H9 (cell line): ENCODE results near the gene PTPRK. TPM values are rescaled to one million over a fixed set of nuclear protein-coding genes. Genes with fewer than 3 reads are reported as not detected.

Experiments
- DNase-seq: peaks from one replicate; pipeline ENCODE4 v3.0.0-alpha.2; 2017
- H2AFZ ChIP-seq: one replicate; pipeline ENCODE4 v1.6.1; 2013; ENCODE audit warnings: mild to moderate bottlenecking, low read length, control low read depth, moderate library complexity
- H2AK5ac ChIP-seq: 2 replicates; pipeline ENCODE4 v1.6.1; 2013; ENCODE audit warnings: low read length, control low read depth, mixed read lengths; ENCODE audit not compliant: insufficient read length
- H2BK120ac ChIP-seq: one replicate; pipeline ENCODE4 v1.6.1; 2013; ENCODE audit warnings: low read depth, mild to moderate bottlenecking, low read length, control low read depth, inconsistent platforms; ENCODE audit not compliant: poor library complexity, severe bottlenecking
- H2BK12ac ChIP-seq: 2 replicates; pipeline ENCODE4 v1.6.1; 2013; ENCODE audit warnings: low read length, control low read depth, mixed read lengths, low read depth; ENCODE audit not compliant: insufficient read length
- H2BK15ac ChIP-seq: 2 replicates; pipeline ENCODE4 v1.6.1; 2013; ENCODE audit warnings: low read depth, low read length, control low read depth
- H2BK20ac ChIP-seq: one replicate; pipeline ENCODE4 v1.6.1; 2013; ENCODE audit warnings: low read depth, mild to moderate bottlenecking, low read length, control low read depth, inconsistent platforms; ENCODE audit not compliant: poor library complexity, severe bottlenecking
- H2BK5ac ChIP-seq: 2 replicates; pipeline ENCODE4 v1.6.1; 2013; ENCODE audit warnings: low read length, control low read depth, mixed read lengths; ENCODE audit not compliant: insufficient read length
- H3K14ac ChIP-seq: 2 replicates; pipeline ENCODE4 v1.6.1; 2013; ENCODE audit warnings: low read length, control low read depth; ENCODE audit not compliant: insufficient read depth
- H3K18ac ChIP-seq: 2 replicates; pipeline ENCODE4 v1.6.1; 2013; ENCODE audit warnings: low read depth, mild to moderate bottlenecking, mixed read lengths, low read length, control low read depth; ENCODE audit not compliant: insufficient read length
- H3K23ac ChIP-seq: 2 replicates; pipeline ENCODE4 v1.6.1; 2013; ENCODE audit warnings: low read length, control low read depth, mixed read lengths, low read depth; ENCODE audit not compliant: insufficient read length
- H3K23me2 ChIP-seq: 2 replicates; pipeline ENCODE4 v1.6.1; 2013; ENCODE audit warnings: low read depth, mild to moderate bottlenecking, mixed read lengths, low read length, control low read depth; ENCODE audit not compliant: insufficient read length, poor library complexity, severe bottlenecking
- H3K27ac ChIP-seq: 2 replicates; pipeline ENCODE4 v1.5.1; 2013; ENCODE audit warnings: low read length, control low read depth, mixed read lengths, low read depth; ENCODE audit not compliant: insufficient read length
- H3K27me3 ChIP-seq: 2 replicates; pipeline ENCODE4 v1.6.1; 2013; ENCODE audit warnings: low read length, control low read depth, inconsistent platforms; ENCODE audit not compliant: insufficient read depth
- H3K4ac ChIP-seq: 2 replicates; pipeline ENCODE4 v1.6.1; 2013; ENCODE audit warnings: low read depth, mild to moderate bottlenecking, control low read depth, inconsistent platforms, low read length, moderate library complexity
- H3K4me1 ChIP-seq: 2 replicates; pipeline ENCODE4 v1.6.1; 2013; ENCODE audit warnings: low read length, control low read depth, inconsistent platforms; ENCODE audit not compliant: insufficient read depth
- H3K4me2 ChIP-seq: 2 replicates; pipeline ENCODE4 v1.6.1; 2013; ENCODE audit warnings: low read length, control low read depth, mixed read lengths; ENCODE audit not compliant: insufficient read length, insufficient read depth
- H3K56ac ChIP-seq: 2 replicates; pipeline ENCODE4 v1.6.1; 2013; ENCODE audit warnings: low read depth, mild to moderate bottlenecking, mixed read lengths, low read length, control low read depth; ENCODE audit not compliant: insufficient read length
- H3K79me1 ChIP-seq: 2 replicates; pipeline ENCODE4 v1.6.1; 2013; ENCODE audit warnings: low read depth, mild to moderate bottlenecking, moderate library complexity, low read length, control low read depth, inconsistent platforms; ENCODE audit not compliant: insufficient read depth, poor library complexity, severe bottlenecking
- H3K79me2 ChIP-seq: 2 replicates; pipeline ENCODE4 v1.6.1; 2013; ENCODE audit warnings: low read length, control low read depth, inconsistent platforms; ENCODE audit not compliant: insufficient read depth
- H3K9ac ChIP-seq: 2 replicates; pipeline ENCODE4 v1.6.1; 2013; ENCODE audit warnings: low read length, control low read depth, mixed read lengths; ENCODE audit not compliant: insufficient read length; ENCODE audit errors: extremely low read depth
- H3K9me3 ChIP-seq: one replicate; pipeline ENCODE4 v1.6.1; 2013; ENCODE audit warnings: low read depth, low read length, inconsistent platforms; ENCODE audit not compliant: control insufficient read depth
- H3T11ph ChIP-seq: one replicate; pipeline ENCODE4 v1.6.1; 2013; ENCODE audit warnings: mild to moderate bottlenecking, low read length, control low read depth, inconsistent platforms
- H4K20me1 ChIP-seq: one replicate; pipeline ENCODE4 v1.6.1; 2013; ENCODE audit not compliant: control insufficient read depth, insufficient read length, insufficient read depth
- H4K5ac ChIP-seq: 2 replicates; pipeline ENCODE4 v1.6.1; 2013; ENCODE audit warnings: low read depth, mild to moderate bottlenecking, mixed read lengths, low read length, control low read depth; ENCODE audit not compliant: insufficient read length
- H4K8ac ChIP-seq: replicated peaks from 2 replicates; pipeline ENCODE4 v1.6.1; 2013; ENCODE audit warnings: low read length, control low read depth, mixed read lengths, low read depth; ENCODE audit not compliant: insufficient read length
- H4K91ac ChIP-seq: 2 replicates; pipeline ENCODE4 v1.6.1; 2013; ENCODE audit warnings: low read depth, mild to moderate bottlenecking, moderate library complexity, mixed read lengths, low read length, control low read depth; ENCODE audit not compliant: insufficient read length
- H3K27ac Mint-ChIP-seq, 3 experiments: 2 replicates in 2 of 3; 3 replicates in 1 of 3; pipeline ENCODE4 v1.8.0; 2020 to 2021; ENCODE audit warnings: mixed read lengths in 3 of 3, mild to moderate bottlenecking in 1 of 3, moderate library complexity in 1 of 3
- H3K27me3 Mint-ChIP-seq: 2 replicates; pipeline ENCODE4 v1.8.0; 2021; ENCODE audit warnings: low read depth, mild to moderate bottlenecking, moderate library complexity, mixed read lengths
- H3K36me3 Mint-ChIP-seq, 3 experiments: 2 replicates in 2 of 3; 3 replicates in 1 of 3; pipeline ENCODE4 v1.8.0; 2020 to 2021; ENCODE audit warnings: low read depth in 3 of 3, mixed read lengths in 3 of 3; ENCODE audit not compliant: insufficient read depth in 1 of 3
- H3K4me1 Mint-ChIP-seq, 2 experiments: 2 replicates each; pipeline ENCODE4 v1.8.0; 2020; ENCODE audit warnings: mixed read lengths in 2 of 2
- H3K4me3 Mint-ChIP-seq, 2 experiments: 2 replicates in 1 of 2; 3 replicates in 1 of 2; pipeline ENCODE4 v1.8.0; 2020 to 2021; ENCODE audit warnings: mild to moderate bottlenecking in 2 of 2, mixed read lengths in 2 of 2, moderate library complexity in 1 of 2
- H3K9me3 Mint-ChIP-seq, 2 experiments: 2 replicates in 1 of 2; 3 replicates in 1 of 2; pipeline ENCODE4 v1.8.0; 2020; ENCODE audit warnings: mild to moderate bottlenecking in 2 of 2, mixed read lengths in 2 of 2, moderate library complexity in 1 of 2
- WGBS: extraction: QIAGEN DNeasy Blood & Tissue Kit; methylation state at CpG from one replicate; pipeline ENCODE4 v1.1.7; 2013; ENCODE audit warnings: missing lambda C conversion rate, low lambda C conversion rate, mixed read lengths; ENCODE audit not compliant: insufficient read length; ENCODE audit errors: extremely low coverage; 5-methylcytosine and 5-hydroxymethylcytosine counted together
- total RNA-seq: library from RNA; stranded (reverse); gene quantifications from 2 replicates; pipeline ENCODE4 v1.2.1, GENCODE V29; 2021
- TF ChIP-seq, protein P1 (sequence below): fragments of 200-600 bp; sonication (generic); conservative IDR thresholded peaks from 3 replicates; pipeline ENCODE4 v1.8.0; 2021; ENCODE audit warnings: antibody characterized with exemption, mild to moderate bottlenecking

PTPRK gene
- total RNA-seq, 1 experiment from 2014 or later = 47.9 TPM

DNA sequence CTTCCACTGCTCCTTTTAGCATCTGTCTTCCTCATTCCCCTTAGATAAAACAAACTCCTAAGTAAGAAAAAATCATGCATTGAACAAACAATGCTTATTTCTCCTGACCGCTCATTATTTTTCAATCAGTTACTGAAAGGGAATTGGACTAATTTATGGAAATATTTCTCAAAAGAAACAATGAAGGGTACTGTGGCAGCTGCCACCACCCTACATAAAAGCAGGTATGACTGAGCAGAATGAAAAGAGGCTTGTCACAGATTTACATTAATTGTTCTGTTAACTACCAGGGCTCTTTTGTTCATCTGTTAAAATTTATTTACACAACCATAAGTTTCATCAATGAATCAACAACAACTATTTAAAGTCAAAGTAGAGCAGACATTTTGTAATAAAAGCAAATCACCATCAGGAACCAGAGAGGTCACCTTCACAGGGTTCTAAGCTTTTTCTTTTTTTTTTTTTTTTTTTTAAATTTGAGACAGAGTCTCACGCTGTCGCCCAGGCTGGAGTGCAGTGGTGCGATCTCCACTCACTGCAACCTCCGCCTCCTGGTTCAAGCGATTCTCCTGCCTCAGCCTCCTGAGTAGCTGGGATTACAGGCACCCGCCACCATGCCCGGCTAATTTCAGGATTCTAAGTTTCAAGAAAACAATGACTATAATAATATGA lies 204.0 kb downstream of the PTPRK start:
- no peak overlapping the region for H2BK120ac ChIP-seq

More for the DNA sequence above, 204.0 kb downstream of the PTPRK start:
- no peak overlapping the region for H3K4ac ChIP-seq
- H2BK20ac ChIP-seq = no peak overlapping the region
- H4K91ac ChIP-seq = no peak overlapping the region
- H3K9me3 ChIP-seq = no peaks in the 10 kb centered on the region
- H3K27ac ChIP-seq = no peak overlapping the region
- H3K56ac ChIP-seq = no peak overlapping the region
- H3K23ac ChIP-seq = no peak overlapping the region
- no peak overlapping the region for H3K14ac ChIP-seq
- no peak overlapping the region for H4K8ac ChIP-seq
- TF ChIP-seq, protein P1, sequence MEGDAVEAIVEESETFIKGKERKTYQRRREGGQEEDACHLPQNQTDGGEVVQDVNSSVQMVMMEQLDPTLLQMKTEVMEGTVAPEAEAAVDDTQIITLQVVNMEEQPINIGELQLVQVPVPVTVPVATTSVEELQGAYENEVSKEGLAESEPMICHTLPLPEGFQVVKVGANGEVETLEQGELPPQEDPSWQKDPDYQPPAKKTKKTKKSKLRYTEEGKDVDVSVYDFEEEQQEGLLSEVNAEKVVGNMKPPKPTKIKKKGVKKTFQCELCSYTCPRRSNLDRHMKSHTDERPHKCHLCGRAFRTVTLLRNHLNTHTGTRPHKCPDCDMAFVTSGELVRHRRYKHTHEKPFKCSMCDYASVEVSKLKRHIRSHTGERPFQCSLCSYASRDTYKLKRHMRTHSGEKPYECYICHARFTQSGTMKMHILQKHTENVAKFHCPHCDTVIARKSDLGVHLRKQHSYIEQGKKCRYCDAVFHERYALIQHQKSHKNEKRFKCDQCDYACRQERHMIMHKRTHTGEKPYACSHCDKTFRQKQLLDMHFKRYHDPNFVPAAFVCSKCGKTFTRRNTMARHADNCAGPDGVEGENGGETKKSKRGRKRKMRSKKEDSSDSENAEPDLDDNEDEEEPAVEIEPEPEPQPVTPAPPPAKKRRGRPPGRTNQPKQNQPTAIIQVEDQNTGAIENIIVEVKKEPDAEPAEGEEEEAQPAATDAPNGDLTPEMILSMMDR = no peak
- Mint-ChIP-seq H3K9me3 (no peaks in the 10 kb centered on the region), H3K36me3 (no peaks in the 10 kb centered on the region; a peak in 1 of 7 replicates), H3K27ac (peak overlapping the region; percentile 67 to 84 (median 81); a peak in 5 of 7 replicates), H3K4me1 (peaks cover 64 to 69% of the 10 kb centered on the region in 2 experiments), H3K27me3 (no peaks in the 10 kb centered on the region), H3K4me3 (no peak overlapping the region)
- H3K23me2 ChIP-seq = no peaks in the 10 kb centered on the region
- no peaks in the 10 kb centered on the region for H3K79me1 ChIP-seq
- no peak overlapping the region for H2BK5ac ChIP-seq
- H2BK12ac ChIP-seq = no peak overlapping the region
- H4K5ac ChIP-seq = no peak overlapping the region
- no peak overlapping the region for H2AFZ ChIP-seq
- no peak overlapping the region for H3T11ph ChIP-seq
- peaks cover 2% of the 10 kb centered on the region; the same call in 1 of the 2 replicates for H3K4me1 ChIP-seq
- no peaks in the 10 kb centered on the region for H4K20me1 ChIP-seq
- H3K27me3 ChIP-seq = no peaks in the 10 kb centered on the region
- no peak overlapping the region for H3K4me2 ChIP-seq
- no peaks in the 10 kb centered on the region for H3K79me2 ChIP-seq
- no peak overlapping the region for H3K9ac ChIP-seq
- no peak for DNase-seq
- H3K18ac ChIP-seq = no peak overlapping the region
- WGBS = no CpG with 5 or more reads among the region's 8 CpGs
- H2BK15ac ChIP-seq = no peak overlapping the region
- no peak overlapping the region for H2AK5ac ChIP-seq
